Neural cell (in vitro differentiated cells): ENCODE results near the gene ZBP1. TPM values are rescaled to one million over a fixed set of nuclear protein-coding genes. Genes with fewer than 3 reads are reported as not detected.

Experiments
- H2AFZ ChIP-seq: fragments of 200-600, 300-800 bp; sonication (generic), shearing (Covaris generic); 2 replicates; pipeline ENCODE4 v1.6.0; 2014; ENCODE audit warnings: low read depth, mild to moderate bottlenecking, antibody characterized with exemption, low read length, moderate library complexity
- H3F3A ChIP-seq: fragments of 200-600 bp; shearing (Covaris generic); 2 replicates; pipeline ENCODE4 v1.6.1; 2016; ENCODE audit warnings: mild to moderate bottlenecking, moderate library complexity, mixed read lengths, antibody characterized with exemption, low read length; ENCODE audit not compliant: insufficient read depth, poor library complexity, severe bottlenecking
- H3K27ac ChIP-seq: fragments of 200-600, 300-800 bp; sonication (generic), shearing (Covaris generic); 2 replicates; pipeline ENCODE4 v1.5.1; 2014; ENCODE audit warnings: mild to moderate bottlenecking, low read length, moderate library complexity
- H3K27me3 ChIP-seq: fragments of 300-800, 200-600 bp; sonication (generic), shearing (Covaris generic); 2 replicates; pipeline ENCODE4 v1.6.0; 2014; ENCODE audit warnings: mild to moderate bottlenecking, low read depth, low read length, moderate library complexity; ENCODE audit not compliant: insufficient read depth
- H3K36me3 ChIP-seq: fragments of 300-800, 200-600 bp; sonication (generic), shearing (Covaris generic); 2 replicates; pipeline ENCODE4 v1.5.1; 2014; ENCODE audit warnings: mild to moderate bottlenecking, antibody characterized with exemption, low read length, moderate library complexity; ENCODE audit not compliant: insufficient read depth
- H3K4me2 ChIP-seq: fragments of 300-800, 200-600 bp; sonication (generic), shearing (Covaris generic); 2 replicates; pipeline ENCODE4 v1.6.0; 2014; ENCODE audit warnings: mild to moderate bottlenecking, low read length
- H3K4me3 ChIP-seq: fragments of 300-800, 200-600 bp; sonication (generic), shearing (Covaris generic); 2 replicates; pipeline ENCODE4 v1.5.1; 2014; ENCODE audit warnings: mild to moderate bottlenecking, low read length, moderate library complexity
- H3K79me2 ChIP-seq: fragments of 200-600 bp; shearing (Covaris generic); replicated peaks from 2 replicates; pipeline ENCODE4 v1.6.0; 2014; ENCODE audit warnings: mild to moderate bottlenecking, low read length, moderate library complexity; ENCODE audit not compliant: insufficient read depth
- H3K9ac ChIP-seq: fragments of 300-800, 200-600 bp; sonication (generic), shearing (Covaris generic); 2 replicates; pipeline ENCODE4 v1.6.1; 2016; ENCODE audit warnings: mild to moderate bottlenecking, low read length, mixed read lengths
- H3K9me2 ChIP-seq: fragments of 200-600 bp; shearing (Covaris generic); 2 replicates; pipeline ENCODE4 v1.6.1; 2016; ENCODE audit warnings: mild to moderate bottlenecking, low read length, mixed read lengths; ENCODE audit not compliant: insufficient read depth
- H3K9me3 ChIP-seq: fragments of 200-600, 300-800 bp; sonication (generic), shearing (Covaris generic); 2 replicates; pipeline ENCODE4 v1.6.1; 2016; ENCODE audit warnings: mild to moderate bottlenecking, mixed run types, low read length, moderate library complexity, mixed read lengths
- H4K20me1 ChIP-seq: fragments of 200-600 bp; shearing (Covaris generic); 2 replicates; pipeline ENCODE4 v1.6.1; 2016; ENCODE audit warnings: mild to moderate bottlenecking, mixed run types; ENCODE audit not compliant: insufficient read depth
- EP300 ChIP-seq: fragments of 450-650 bp; conservative IDR thresholded peaks from 2 replicates; pipeline ENCODE4 v1.6.1; 2014; ENCODE audit warnings: antibody characterized with exemption, mild to moderate bottlenecking, moderate library complexity; ENCODE audit not compliant: poor library complexity, severe bottlenecking
- EZH2 ChIP-seq: fragments of 200-600, 300-800 bp; shearing (Covaris generic), sonication (generic); IDR thresholded peaks from 2 replicates; pipeline ENCODE4 v1.6.1; 2014; ENCODE audit warnings: antibody characterized with exemption, low read length, borderline replicate concordance, mild to moderate bottlenecking; ENCODE audit not compliant: insufficient read depth, poor library complexity, severe bottlenecking
- MXI1 ChIP-seq: fragments of 450-650 bp; conservative IDR thresholded peaks from 2 replicates; pipeline ENCODE4 v1.6.1; 2014; ENCODE audit warnings: antibody characterized with exemption, mild to moderate bottlenecking; ENCODE audit not compliant: poor library complexity, severe bottlenecking
- POLR2AphosphoS5 ChIP-seq: IDR thresholded peaks from 2 replicates; pipeline ENCODE4 v1.6.1; 2012
- RAD21 ChIP-seq: fragments of 450-650 bp; conservative IDR thresholded peaks from 2 replicates; pipeline ENCODE4 v1.6.1; 2014; ENCODE audit warnings: antibody characterized with exemption, mild to moderate bottlenecking, moderate library complexity
- SMC3 ChIP-seq: fragments of 450-650 bp; conservative IDR thresholded peaks from 2 replicates; pipeline ENCODE4 v1.6.1; 2014; ENCODE audit warnings: antibody characterized with exemption, mild to moderate bottlenecking, moderate library complexity; ENCODE audit not compliant: poor library complexity
- TAF1 ChIP-seq: IDR thresholded peaks from 2 replicates; pipeline ENCODE4 v1.6.1; 2012; ENCODE audit warnings: low read depth
- polyA plus RNA-seq: library from polyadenylated mRNA; depleted of rRNA; stranded (reverse); fragments of >200 nt; gene quantifications from 2 replicates; pipeline ENCODE4 v1.2.3, GENCODE V29; 2014
- TF ChIP-seq, protein P1 (sequence below): fragments of 450-650 bp; IDR thresholded peaks from 2 replicates; pipeline ENCODE4 v1.5.1; 2014; ENCODE audit warnings: antibody characterized with exemption, mild to moderate bottlenecking, moderate library complexity; ENCODE audit not compliant: poor library complexity, severe bottlenecking
- TF ChIP-seq, protein P2 (sequence below): IDR thresholded peaks from 2 replicates; pipeline ENCODE4 v1.6.1; 2012; ENCODE audit warnings: borderline replicate concordance

The ZBP1 gene
- polyA plus RNA-seq, 1 donor from 2014 or later, result not detected

GRCh38 chr20:57632286-57632685 is 12.1 kb upstream of the ZBP1 start:
- H3K9ac ChIP-seq, result no peak overlapping the region
- no peaks in the 10 kb centered on the region for H3F3A ChIP-seq
- H2AFZ ChIP-seq, result no peak overlapping the region
- no peak overlapping the region for H3K4me2 ChIP-seq
- H3K27ac ChIP-seq, result no peak overlapping the region
- no peak overlapping the region for H3K4me3 ChIP-seq
- H4K20me1 ChIP-seq, result no peaks in the 10 kb centered on the region
- no peaks in the 10 kb centered on the region for H3K9me3 ChIP-seq
- H3K27me3 ChIP-seq, result no peaks in the 10 kb centered on the region
- no peaks in the 10 kb centered on the region for H3K36me3 ChIP-seq
- no peaks in the 10 kb centered on the region for H3K79me2 ChIP-seq
- no peaks in the 10 kb centered on the region for H3K9me2 ChIP-seq
- TF ChIP-seq, protein P1, sequence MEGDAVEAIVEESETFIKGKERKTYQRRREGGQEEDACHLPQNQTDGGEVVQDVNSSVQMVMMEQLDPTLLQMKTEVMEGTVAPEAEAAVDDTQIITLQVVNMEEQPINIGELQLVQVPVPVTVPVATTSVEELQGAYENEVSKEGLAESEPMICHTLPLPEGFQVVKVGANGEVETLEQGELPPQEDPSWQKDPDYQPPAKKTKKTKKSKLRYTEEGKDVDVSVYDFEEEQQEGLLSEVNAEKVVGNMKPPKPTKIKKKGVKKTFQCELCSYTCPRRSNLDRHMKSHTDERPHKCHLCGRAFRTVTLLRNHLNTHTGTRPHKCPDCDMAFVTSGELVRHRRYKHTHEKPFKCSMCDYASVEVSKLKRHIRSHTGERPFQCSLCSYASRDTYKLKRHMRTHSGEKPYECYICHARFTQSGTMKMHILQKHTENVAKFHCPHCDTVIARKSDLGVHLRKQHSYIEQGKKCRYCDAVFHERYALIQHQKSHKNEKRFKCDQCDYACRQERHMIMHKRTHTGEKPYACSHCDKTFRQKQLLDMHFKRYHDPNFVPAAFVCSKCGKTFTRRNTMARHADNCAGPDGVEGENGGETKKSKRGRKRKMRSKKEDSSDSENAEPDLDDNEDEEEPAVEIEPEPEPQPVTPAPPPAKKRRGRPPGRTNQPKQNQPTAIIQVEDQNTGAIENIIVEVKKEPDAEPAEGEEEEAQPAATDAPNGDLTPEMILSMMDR, result no peak
- TF ChIP-seq EZH2 (no peak), MXI1 (no peak), POLR2AphosphoS5 (no peak), SMC3 (no peak), EP300 (no peak), RAD21 (no peak), TAF1 (no peak)
- TF ChIP-seq, protein P2, sequence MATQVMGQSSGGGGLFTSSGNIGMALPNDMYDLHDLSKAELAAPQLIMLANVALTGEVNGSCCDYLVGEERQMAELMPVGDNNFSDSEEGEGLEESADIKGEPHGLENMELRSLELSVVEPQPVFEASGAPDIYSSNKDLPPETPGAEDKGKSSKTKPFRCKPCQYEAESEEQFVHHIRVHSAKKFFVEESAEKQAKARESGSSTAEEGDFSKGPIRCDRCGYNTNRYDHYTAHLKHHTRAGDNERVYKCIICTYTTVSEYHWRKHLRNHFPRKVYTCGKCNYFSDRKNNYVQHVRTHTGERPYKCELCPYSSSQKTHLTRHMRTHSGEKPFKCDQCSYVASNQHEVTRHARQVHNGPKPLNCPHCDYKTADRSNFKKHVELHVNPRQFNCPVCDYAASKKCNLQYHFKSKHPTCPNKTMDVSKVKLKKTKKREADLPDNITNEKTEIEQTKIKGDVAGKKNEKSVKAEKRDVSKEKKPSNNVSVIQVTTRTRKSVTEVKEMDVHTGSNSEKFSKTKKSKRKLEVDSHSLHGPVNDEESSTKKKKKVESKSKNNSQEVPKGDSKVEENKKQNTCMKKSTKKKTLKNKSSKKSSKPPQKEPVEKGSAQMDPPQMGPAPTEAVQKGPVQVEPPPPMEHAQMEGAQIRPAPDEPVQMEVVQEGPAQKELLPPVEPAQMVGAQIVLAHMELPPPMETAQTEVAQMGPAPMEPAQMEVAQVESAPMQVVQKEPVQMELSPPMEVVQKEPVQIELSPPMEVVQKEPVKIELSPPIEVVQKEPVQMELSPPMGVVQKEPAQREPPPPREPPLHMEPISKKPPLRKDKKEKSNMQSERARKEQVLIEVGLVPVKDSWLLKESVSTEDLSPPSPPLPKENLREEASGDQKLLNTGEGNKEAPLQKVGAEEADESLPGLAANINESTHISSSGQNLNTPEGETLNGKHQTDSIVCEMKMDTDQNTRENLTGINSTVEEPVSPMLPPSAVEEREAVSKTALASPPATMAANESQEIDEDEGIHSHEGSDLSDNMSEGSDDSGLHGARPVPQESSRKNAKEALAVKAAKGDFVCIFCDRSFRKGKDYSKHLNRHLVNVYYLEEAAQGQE, result no peak

DNA sequence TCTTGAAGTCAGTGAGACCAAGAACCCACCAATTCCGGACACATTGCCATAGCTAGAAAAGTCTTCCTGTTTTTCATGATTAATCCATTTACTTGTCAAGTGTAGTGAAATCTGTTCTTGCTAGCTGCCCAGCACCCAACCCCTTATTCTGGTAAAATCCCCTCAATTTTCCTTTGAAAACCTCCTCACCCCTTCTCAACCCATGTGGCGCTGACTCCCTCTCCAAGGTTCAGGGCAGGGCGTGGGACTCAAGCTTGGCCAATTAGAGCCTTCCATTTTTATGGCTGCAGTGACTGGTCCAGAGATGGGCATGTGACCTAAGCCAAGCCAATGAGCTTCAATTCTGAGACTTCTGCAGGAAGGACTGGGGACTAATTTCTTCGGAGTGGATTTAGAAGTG is 9.8 kb upstream of the ZBP1 start:
- Histone ChIP-seq H3F3A (no peaks in the 10 kb centered on the region), H3K4me3 (no peak overlapping the region), H2AFZ (no peak overlapping the region)

More for the DNA sequence above, 9.8 kb upstream of the ZBP1 start:
- H4K20me1 ChIP-seq, result no peaks in the 10 kb centered on the region
- H3K4me2 ChIP-seq, result no peak overlapping the region
- H3K79me2 ChIP-seq, result no peaks in the 10 kb centered on the region
- no peaks in the 10 kb centered on the region for H3K9me2 ChIP-seq
- TF ChIP-seq, protein P1, result no peak
- no peak for TF ChIP-seq POLR2AphosphoS5
- no peak for TF ChIP-seq RAD21
- TF ChIP-seq EZH2, result no peak
- TF ChIP-seq SMC3, result no peak
- TF ChIP-seq EP300, result no peak
- TF ChIP-seq, protein P2, result no peak
- no peak for TF ChIP-seq MXI1
- TF ChIP-seq TAF1, result no peak
- H3K36me3 ChIP-seq, result no peaks in the 10 kb centered on the region
- H3K27me3 ChIP-seq, result no peaks in the 10 kb centered on the region
- no peak overlapping the region for H3K9ac ChIP-seq
- no peaks in the 10 kb centered on the region for H3K9me3 ChIP-seq
- H3K27ac ChIP-seq, result no peak overlapping the region
